ENCODE results near the gene PCDHGA9. TPM values are rescaled to one million over a fixed set of nuclear protein-coding genes. Genes with fewer than 3 reads are reported as not detected.

PCDHGA9 gene
- polyA plus RNA-seq, 1 donor from 2014 or later: 0.11 TPM

DNA sequence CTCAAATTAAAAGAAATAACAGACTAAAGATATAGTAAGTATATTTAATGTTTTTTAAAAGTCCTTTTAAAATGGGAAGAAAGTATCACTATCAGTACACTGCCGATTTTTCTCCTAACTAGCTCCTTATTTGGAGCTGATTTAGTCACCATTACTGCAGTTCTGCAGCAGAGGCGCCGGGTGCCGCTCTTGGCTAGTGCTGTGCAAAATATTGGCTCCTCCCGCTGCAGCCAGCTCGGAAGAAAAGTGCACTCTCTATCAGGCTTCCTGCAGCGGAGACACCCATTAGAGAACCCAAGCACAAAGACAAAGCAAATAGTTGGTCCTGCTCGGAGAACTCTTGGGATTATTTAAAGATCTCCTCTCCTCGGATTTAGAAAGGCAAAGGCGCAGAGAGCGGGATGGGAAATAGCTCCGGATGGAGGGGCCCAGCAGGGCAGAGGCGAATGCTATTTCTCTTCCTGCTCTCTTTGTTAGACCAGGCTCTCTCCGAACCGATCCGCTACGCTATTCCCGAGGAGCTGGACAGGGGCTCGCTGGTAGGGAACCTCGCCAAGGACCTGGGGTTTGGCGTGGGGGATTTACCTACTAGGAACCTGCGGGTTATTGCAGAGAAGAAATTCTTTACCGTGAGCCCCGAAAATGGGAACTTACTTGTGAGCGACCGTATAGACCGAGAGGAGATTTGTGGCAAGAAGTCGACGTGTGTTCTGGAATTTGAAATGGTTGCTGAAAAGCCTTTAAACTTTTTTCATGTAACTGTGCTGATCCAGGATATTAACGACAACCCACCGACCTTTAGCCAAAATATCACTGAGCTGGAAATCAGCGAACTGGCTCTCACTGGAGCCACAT, 32.4 kb upstream of the PCDHGA9 start, which contains the start of gene PCDHGB3:
Gene PCDHGB3 (plus strand): TSS at position 249 of the 855 bp plus-strand sequence. CDS start 153 bp downstream, at position 402.
- no peak within 1 kb of the TSS for H3K4me3 ChIP-seq (ENCODE audit: low read length)
- H3K9me3 ChIP-seq (ENCODE audit: low read length): peaks cover 45% of the 10 kb centered on the region
- H3K27ac ChIP-seq (ENCODE audit: low read length): no peak within 1 kb of the TSS
- no peaks in the 10 kb centered on the region for H3K79me2 ChIP-seq (replicated peaks; ENCODE audit: insufficient read depth, low read length)
- H3K4me2 ChIP-seq (ENCODE audit: low read length): no peak within 1 kb of the TSS
- no peak within 1 kb of the TSS for H3K9ac ChIP-seq (ENCODE audit: low read length)
- H3K27me3 ChIP-seq (ENCODE audit: insufficient read depth, low read depth, low read length): no peaks in the 10 kb centered on the region
- H4K20me1 ChIP-seq (ENCODE audit: insufficient read depth): no peaks in the 10 kb centered on the region
- no peaks in the 10 kb centered on the region for H3K9me2 ChIP-seq (ENCODE audit: insufficient read depth, low read length)
- H3F3A ChIP-seq (ENCODE audit: insufficient read depth, low read length, poor library complexity, severe bottlenecking): no peaks in the 10 kb centered on the region
- no peaks in the 10 kb centered on the region for H3K36me3 ChIP-seq (ENCODE audit: insufficient read depth, low read length)
- H2AFZ ChIP-seq (ENCODE audit: low read depth, low read length): no peak within 1 kb of the TSS
- TF ChIP-seq EZH2 (IDR thresholded peaks at IDR 0.05; ENCODE audit: borderline replicate concordance, insufficient read depth, low read length, poor library complexity, severe bottlenecking) (no peak), TAF1 (IDR thresholded peaks at IDR 0.05; ENCODE audit: low read depth) (no peak)

DNA sequence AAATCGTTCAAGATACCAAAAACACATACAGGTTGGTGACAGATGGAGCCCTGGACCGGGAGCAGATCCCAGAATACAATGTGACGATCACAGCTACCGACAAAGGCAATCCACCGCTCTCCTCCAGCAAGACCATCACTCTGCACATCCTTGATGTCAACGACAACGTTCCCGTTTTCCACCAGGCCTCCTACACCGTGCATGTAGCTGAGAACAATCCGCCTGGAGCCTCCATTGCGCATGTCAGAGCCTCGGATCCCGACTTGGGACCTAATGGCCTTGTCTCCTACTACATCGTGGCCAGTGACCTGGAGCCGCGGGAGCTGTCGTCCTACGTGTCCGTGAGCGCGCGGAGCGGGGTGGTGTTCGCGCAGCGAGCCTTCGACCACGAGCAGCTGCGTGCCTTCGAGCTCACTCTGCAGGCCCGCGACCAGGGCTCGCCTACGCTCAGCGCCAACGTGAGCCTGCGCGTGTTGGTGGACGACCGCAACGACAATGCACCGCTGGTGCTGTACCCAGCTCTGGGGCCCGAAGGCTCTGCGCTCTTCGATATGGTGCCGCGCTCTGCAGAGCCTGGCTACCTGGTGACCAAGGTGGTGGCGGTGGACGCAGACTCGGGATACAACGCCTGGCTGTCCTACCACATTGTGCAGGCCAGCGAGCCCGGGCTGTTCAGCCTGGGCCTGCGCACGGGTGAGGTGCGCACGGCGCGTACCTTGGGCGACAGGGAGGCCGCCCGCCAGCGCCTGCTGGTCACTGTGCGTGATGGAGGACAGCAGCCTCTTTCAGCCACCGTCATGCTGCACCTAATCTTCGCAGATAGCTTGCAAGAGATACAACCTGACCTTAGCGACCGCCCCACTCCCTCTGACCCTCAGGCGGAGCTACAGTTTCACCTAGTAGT, 30.8 kb upstream of the PCDHGA9 start:
- H3K4me3 ChIP-seq (ENCODE audit: low read length): no peak overlapping the region
- no peak for TF ChIP-seq SMC3 (conservative IDR thresholded peaks at IDR 0.05; ENCODE audit: poor library complexity)
- no peak for TF ChIP-seq EZH2 (IDR thresholded peaks at IDR 0.05; ENCODE audit: borderline replicate concordance, insufficient read depth, low read length, poor library complexity, severe bottlenecking)
- no peak for TF ChIP-seq POLR2AphosphoS5 (IDR thresholded peaks at IDR 0.05)
- no peak for TF ChIP-seq EP300 (conservative IDR thresholded peaks at IDR 0.05; ENCODE audit: poor library complexity, severe bottlenecking)
- no peak for TF ChIP-seq MXI1 (conservative IDR thresholded peaks at IDR 0.05; ENCODE audit: poor library complexity, severe bottlenecking)
- TF ChIP-seq RAD21 (conservative IDR thresholded peaks at IDR 0.05): no peak
- TF ChIP-seq, protein P1, sequence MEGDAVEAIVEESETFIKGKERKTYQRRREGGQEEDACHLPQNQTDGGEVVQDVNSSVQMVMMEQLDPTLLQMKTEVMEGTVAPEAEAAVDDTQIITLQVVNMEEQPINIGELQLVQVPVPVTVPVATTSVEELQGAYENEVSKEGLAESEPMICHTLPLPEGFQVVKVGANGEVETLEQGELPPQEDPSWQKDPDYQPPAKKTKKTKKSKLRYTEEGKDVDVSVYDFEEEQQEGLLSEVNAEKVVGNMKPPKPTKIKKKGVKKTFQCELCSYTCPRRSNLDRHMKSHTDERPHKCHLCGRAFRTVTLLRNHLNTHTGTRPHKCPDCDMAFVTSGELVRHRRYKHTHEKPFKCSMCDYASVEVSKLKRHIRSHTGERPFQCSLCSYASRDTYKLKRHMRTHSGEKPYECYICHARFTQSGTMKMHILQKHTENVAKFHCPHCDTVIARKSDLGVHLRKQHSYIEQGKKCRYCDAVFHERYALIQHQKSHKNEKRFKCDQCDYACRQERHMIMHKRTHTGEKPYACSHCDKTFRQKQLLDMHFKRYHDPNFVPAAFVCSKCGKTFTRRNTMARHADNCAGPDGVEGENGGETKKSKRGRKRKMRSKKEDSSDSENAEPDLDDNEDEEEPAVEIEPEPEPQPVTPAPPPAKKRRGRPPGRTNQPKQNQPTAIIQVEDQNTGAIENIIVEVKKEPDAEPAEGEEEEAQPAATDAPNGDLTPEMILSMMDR (IDR thresholded peaks at IDR 0.05; ENCODE audit: poor library complexity, severe bottlenecking): no peak
- H3K79me2 ChIP-seq (replicated peaks; ENCODE audit: insufficient read depth, low read length): no peaks in the 10 kb centered on the region
- no peak overlapping the region for H3K9ac ChIP-seq (ENCODE audit: low read length)
- no peaks in the 10 kb centered on the region for H3F3A ChIP-seq (ENCODE audit: insufficient read depth, low read length, poor library complexity, severe bottlenecking)
- no peak overlapping the region for H3K4me2 ChIP-seq (ENCODE audit: low read length)
- H3K27ac ChIP-seq (ENCODE audit: low read length): no peak overlapping the region
- no peak overlapping the region for H2AFZ ChIP-seq (ENCODE audit: low read depth, low read length)
- no peaks in the 10 kb centered on the region for H3K27me3 ChIP-seq (ENCODE audit: insufficient read depth, low read depth, low read length)
- H3K36me3 ChIP-seq (ENCODE audit: insufficient read depth, low read length): no peaks in the 10 kb centered on the region
- no peaks in the 10 kb centered on the region for H4K20me1 ChIP-seq (ENCODE audit: insufficient read depth)
- H3K9me3 ChIP-seq (ENCODE audit: low read length): peaks cover 35% of the 10 kb centered on the region
- no peaks in the 10 kb centered on the region for H3K9me2 ChIP-seq (ENCODE audit: insufficient read depth, low read length)

DNA sequence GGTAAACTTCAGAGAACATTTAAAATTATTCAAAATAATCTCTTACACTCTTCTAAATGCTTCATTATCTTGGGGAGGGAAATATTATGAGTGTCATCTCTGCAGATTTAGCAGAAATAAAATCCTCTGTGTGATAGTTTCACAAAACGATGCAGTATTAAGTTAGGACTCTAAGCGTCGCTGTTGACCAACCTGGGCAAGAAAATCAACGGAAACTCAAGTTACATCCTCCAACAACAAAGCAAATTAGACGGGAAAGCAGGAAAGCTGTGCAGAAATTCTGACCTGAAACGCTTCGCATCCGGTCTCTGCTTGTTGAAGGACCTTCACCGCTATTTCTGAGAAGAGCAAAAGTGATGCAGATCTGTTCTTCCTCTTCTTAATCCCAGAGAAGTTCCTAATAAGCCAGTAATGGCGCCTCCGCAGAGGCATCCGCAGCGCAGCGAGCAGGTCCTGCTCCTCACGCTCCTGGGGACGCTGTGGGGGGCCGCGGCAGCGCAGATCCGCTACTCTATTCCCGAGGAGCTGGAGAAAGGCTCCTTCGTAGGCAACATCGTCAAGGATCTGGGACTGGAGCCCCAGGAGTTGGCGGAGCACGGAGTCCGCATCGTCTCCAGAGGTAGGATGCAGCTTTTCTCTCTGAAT, 28.8 kb upstream of the PCDHGA9 start, which contains the start of gene PCDHGA6:
Gene PCDHGA6 (plus strand): TSS at position 219 of the 645 bp plus-strand sequence. CDS start 193 bp downstream, at position 412.
- no peak for TF ChIP-seq POLR2AphosphoS5 (IDR thresholded peaks at IDR 0.05)
- TF ChIP-seq MXI1 (conservative IDR thresholded peaks at IDR 0.05; ENCODE audit: poor library complexity, severe bottlenecking): no peak
- TF ChIP-seq TAF1 (IDR thresholded peaks at IDR 0.05; ENCODE audit: low read depth): no peak
- TF ChIP-seq EZH2 (IDR thresholded peaks at IDR 0.05; ENCODE audit: borderline replicate concordance, insufficient read depth, low read length, poor library complexity, severe bottlenecking): no peak
- no peak for TF ChIP-seq RAD21 (conservative IDR thresholded peaks at IDR 0.05)
- TF ChIP-seq SMC3 (conservative IDR thresholded peaks at IDR 0.05; ENCODE audit: poor library complexity): no peak
- TF ChIP-seq, protein P1 (IDR thresholded peaks at IDR 0.05; ENCODE audit: poor library complexity, severe bottlenecking): no peak
- TF ChIP-seq, protein P2, sequence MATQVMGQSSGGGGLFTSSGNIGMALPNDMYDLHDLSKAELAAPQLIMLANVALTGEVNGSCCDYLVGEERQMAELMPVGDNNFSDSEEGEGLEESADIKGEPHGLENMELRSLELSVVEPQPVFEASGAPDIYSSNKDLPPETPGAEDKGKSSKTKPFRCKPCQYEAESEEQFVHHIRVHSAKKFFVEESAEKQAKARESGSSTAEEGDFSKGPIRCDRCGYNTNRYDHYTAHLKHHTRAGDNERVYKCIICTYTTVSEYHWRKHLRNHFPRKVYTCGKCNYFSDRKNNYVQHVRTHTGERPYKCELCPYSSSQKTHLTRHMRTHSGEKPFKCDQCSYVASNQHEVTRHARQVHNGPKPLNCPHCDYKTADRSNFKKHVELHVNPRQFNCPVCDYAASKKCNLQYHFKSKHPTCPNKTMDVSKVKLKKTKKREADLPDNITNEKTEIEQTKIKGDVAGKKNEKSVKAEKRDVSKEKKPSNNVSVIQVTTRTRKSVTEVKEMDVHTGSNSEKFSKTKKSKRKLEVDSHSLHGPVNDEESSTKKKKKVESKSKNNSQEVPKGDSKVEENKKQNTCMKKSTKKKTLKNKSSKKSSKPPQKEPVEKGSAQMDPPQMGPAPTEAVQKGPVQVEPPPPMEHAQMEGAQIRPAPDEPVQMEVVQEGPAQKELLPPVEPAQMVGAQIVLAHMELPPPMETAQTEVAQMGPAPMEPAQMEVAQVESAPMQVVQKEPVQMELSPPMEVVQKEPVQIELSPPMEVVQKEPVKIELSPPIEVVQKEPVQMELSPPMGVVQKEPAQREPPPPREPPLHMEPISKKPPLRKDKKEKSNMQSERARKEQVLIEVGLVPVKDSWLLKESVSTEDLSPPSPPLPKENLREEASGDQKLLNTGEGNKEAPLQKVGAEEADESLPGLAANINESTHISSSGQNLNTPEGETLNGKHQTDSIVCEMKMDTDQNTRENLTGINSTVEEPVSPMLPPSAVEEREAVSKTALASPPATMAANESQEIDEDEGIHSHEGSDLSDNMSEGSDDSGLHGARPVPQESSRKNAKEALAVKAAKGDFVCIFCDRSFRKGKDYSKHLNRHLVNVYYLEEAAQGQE (IDR thresholded peaks at IDR 0.05; ENCODE audit: borderline replicate concordance): no peak
- no peak for TF ChIP-seq EP300 (conservative IDR thresholded peaks at IDR 0.05; ENCODE audit: poor library complexity, severe bottlenecking)
- Histone ChIP-seq H4K20me1 (ENCODE audit: insufficient read depth) (no peaks in the 10 kb centered on the region), H3F3A (ENCODE audit: insufficient read depth, low read length, poor library complexity, severe bottlenecking) (no peaks in the 10 kb centered on the region), H3K9me3 (ENCODE audit: low read length) (peaks cover 35% of the 10 kb centered on the region), H3K36me3 (ENCODE audit: insufficient read depth, low read length) (no peaks in the 10 kb centered on the region), H3K27me3 (ENCODE audit: insufficient read depth, low read depth, low read length) (no peaks in the 10 kb centered on the region), H3K4me3 (ENCODE audit: low read length) (no peak within 1 kb of the TSS), H3K4me2 (ENCODE audit: low read length) (no peak within 1 kb of the TSS), H3K9ac (ENCODE audit: low read length) (no peak within 1 kb of the TSS), H2AFZ (ENCODE audit: low read depth, low read length) (no peak within 1 kb of the TSS), H3K9me2 (ENCODE audit: insufficient read depth, low read length) (no peaks in the 10 kb centered on the region), H3K79me2 (replicated peaks; ENCODE audit: insufficient read depth, low read length) (no peaks in the 10 kb centered on the region), H3K27ac (ENCODE audit: low read length) (no peak within 1 kb of the TSS)
